IMR-90 (cell line): ENCODE results near the gene ADAMTSL1. TPM values are rescaled to one million over a fixed set of nuclear protein-coding genes. Genes with fewer than 3 reads are reported as not detected.

Experiments used
- ATAC-seq: fragments of 200-7000 bp; cut with Tn5 transposase; 2 replicates; pipeline ENCODE4 v1.9.1; 2020; ENCODE audit warnings: low read depth, mild to moderate bottlenecking, moderate library complexity
- BruUV-seq: library from RNA; stranded (reverse); fragments of 400-500 nt; replicated peaks from 2 replicates; lab custom pipeline; 2021; lab: Mats Ljungman, UMichigan
- CTCF ChIA-PET: fragments of 300-600 bp; formaldehyde crosslinking; extraction: SDS; loops from one replicate; lab custom pipeline; 2021; ENCODE audit warnings: antibody characterized with exemption; lab: Yijun Ruan, JAX
- POLR2A ChIA-PET: fragments of 300-600 bp; sonication (Branson Sonifier 250); formaldehyde crosslinking; loops from one replicate; lab custom pipeline; 2022; ENCODE audit warnings: antibody characterized with exemption; ENCODE audit not compliant: unreplicated experiment; lab: Charles Lee
- DNase-seq: peaks from one replicate; pipeline ENCODE4 v3.0.0; 2013
- H2AFZ ChIP-seq: replicated peaks from 2 replicates; pipeline ENCODE3; 2013; ENCODE audit warnings: low read length, mild to moderate bottlenecking; ENCODE audit not compliant: poor library complexity
- H2AK5ac ChIP-seq: 2 replicates; pipeline ENCODE4 v1.6.1; 2013; ENCODE audit warnings: low read depth, low read length, inconsistent platforms
- H2AK9ac ChIP-seq: replicated peaks from 2 replicates; pipeline ENCODE3; 2013; ENCODE audit warnings: mild to moderate bottlenecking, low read depth, low read length, moderate library complexity; ENCODE audit not compliant: poor library complexity
- H2BK120ac ChIP-seq: 2 replicates; pipeline ENCODE4 v1.6.1; 2013; ENCODE audit warnings: low read depth, low read length, inconsistent platforms
- H2BK15ac ChIP-seq: 3 replicates; pipeline ENCODE4 v1.6.1; 2013; ENCODE audit warnings: low read depth, low read length, inconsistent platforms
- H2BK20ac ChIP-seq: 2 replicates; pipeline ENCODE4 v1.6.1; 2013; ENCODE audit warnings: low read depth, mild to moderate bottlenecking, inconsistent platforms, low read length, moderate library complexity
- H2BK5ac ChIP-seq: 2 replicates; pipeline ENCODE4 v1.6.1; 2013; ENCODE audit warnings: mild to moderate bottlenecking, low read depth, low read length, inconsistent platforms; ENCODE audit not compliant: poor library complexity, severe bottlenecking
- H3K14ac ChIP-seq: replicated peaks from 2 replicates; pipeline ENCODE4 v1.6.1; 2013; ENCODE audit warnings: low read depth, low read length, inconsistent platforms
- H3K18ac ChIP-seq: 2 replicates; pipeline ENCODE4 v1.6.1; 2013; ENCODE audit warnings: low read depth, low read length, control low read depth
- H3K23ac ChIP-seq: 2 replicates; pipeline ENCODE4 v1.6.1; 2013; ENCODE audit warnings: low read depth, low read length, inconsistent platforms
- H3K27ac ChIP-seq: 2 replicates; pipeline ENCODE4 v1.5.1; 2013; ENCODE audit warnings: mild to moderate bottlenecking, control low read depth, low read length; ENCODE audit not compliant: insufficient read depth
- H3K27me3 ChIP-seq: 2 replicates; pipeline ENCODE4 v1.6.1; 2013; ENCODE audit warnings: low read length; ENCODE audit not compliant: control insufficient read depth, insufficient read depth
- H3K36me3 ChIP-seq: 2 replicates; pipeline ENCODE4 v1.6.1; 2013; ENCODE audit warnings: low read length, mixed read lengths; ENCODE audit not compliant: control insufficient read depth, insufficient read depth
- H3K4ac ChIP-seq: 2 replicates; pipeline ENCODE4 v1.6.1; 2013; ENCODE audit warnings: low read depth, low read length, inconsistent platforms
- H3K4me1 ChIP-seq: 2 replicates; pipeline ENCODE4 v1.6.1; 2013; ENCODE audit warnings: low read length, mixed read lengths; ENCODE audit not compliant: control insufficient read depth, insufficient read depth
- H3K4me2 ChIP-seq: 2 replicates; pipeline ENCODE4 v1.6.1; 2013; ENCODE audit warnings: low read depth, mild to moderate bottlenecking, control low read depth, low read length, moderate library complexity
- H3K4me3 ChIP-seq: 2 replicates; pipeline ENCODE4 v1.5.1; 2013; ENCODE audit warnings: low read depth, mild to moderate bottlenecking, control low read depth, low read length, moderate library complexity; ENCODE audit not compliant: insufficient read depth
- H3K56ac ChIP-seq: 2 replicates; pipeline ENCODE4 v1.6.1; 2013; ENCODE audit warnings: low read length, inconsistent platforms; ENCODE audit not compliant: insufficient read depth; ENCODE audit errors: extremely low read depth
- H3K79me1 ChIP-seq, 2 experiments: 2 replicates each; pipeline ENCODE4 v1.6.1; 2013; ENCODE audit warnings: low read length in 2 of 2, inconsistent platforms in 1 of 2, low read depth in 1 of 2
- H3K9ac ChIP-seq: 2 replicates; pipeline ENCODE4 v1.6.1; 2013; ENCODE audit warnings: low read depth, low read length, control low read depth
- H3K9me1 ChIP-seq: 2 replicates; pipeline ENCODE4 v1.6.1; 2013; ENCODE audit warnings: low read length, inconsistent platforms; ENCODE audit not compliant: insufficient read depth
- H3K9me3 ChIP-seq: 2 replicates; pipeline ENCODE4 v1.6.1; 2013; ENCODE audit warnings: low read length; ENCODE audit not compliant: control insufficient read depth, insufficient read depth
- H4K20me1 ChIP-seq: 2 replicates; pipeline ENCODE4 v1.6.1; 2013; ENCODE audit warnings: low read length, inconsistent platforms; ENCODE audit not compliant: insufficient read depth
- H4K5ac ChIP-seq: 2 replicates; pipeline ENCODE4 v1.6.1; 2013; ENCODE audit warnings: mild to moderate bottlenecking, low read depth, low read length, control low read depth
- H4K8ac ChIP-seq, 2 experiments: 2 replicates each; pipeline ENCODE4 v1.6.1; 2013; ENCODE audit warnings: low read depth in 2 of 2, low read length in 2 of 2, control low read depth in 1 of 2, inconsistent platforms in 1 of 2
- H4K91ac ChIP-seq: 2 replicates; pipeline ENCODE4 v1.6.1; 2013; ENCODE audit warnings: low read depth, low read length, inconsistent platforms; ENCODE audit not compliant: insufficient read depth
- CHD1 ChIP-seq: IDR thresholded peaks from 2 replicates; pipeline ENCODE4 v1.6.1; 2012; ENCODE audit warnings: low read depth, low read length, improper control_type of control experiment
- FOS ChIP-seq: fragments of 150-350 bp; IDR thresholded peaks from 2 replicates; pipeline ENCODE4 v1.6.1; 2016; ENCODE audit warnings: low read depth, low read length
- NFE2L2 ChIP-seq: fragments of 150-350 bp; IDR thresholded peaks from 2 replicates; pipeline ENCODE4 v1.6.1; 2016; ENCODE audit warnings: low read depth, mild to moderate bottlenecking, low read length
- POLR2A ChIP-seq: IDR thresholded peaks from 2 replicates; pipeline ENCODE4 v1.6.1; 2012; ENCODE audit warnings: mild to moderate bottlenecking, low read depth, low read length
- RCOR1 ChIP-seq: IDR thresholded peaks from 2 replicates; pipeline ENCODE4 v1.6.1; 2012; ENCODE audit warnings: mild to moderate bottlenecking, low read length, improper control_type of control experiment; ENCODE audit not compliant: insufficient replicate concordance
- RFX5 ChIP-seq: IDR thresholded peaks from 2 replicates; pipeline ENCODE4 v1.8.0; 2012; ENCODE audit warnings: low read depth, mild to moderate bottlenecking, low read length, moderate library complexity
- SMC3 ChIP-seq: fragments of 150-350 bp; IDR thresholded peaks from 2 replicates; pipeline ENCODE4 v1.6.1; 2016; ENCODE audit warnings: low read depth, mild to moderate bottlenecking, antibody characterized with exemption, low read length, moderate library complexity
- WGBS, 2 experiments: methylation state at CpG; one replicate each; pipeline versions ENCODE4 v1.1.5 to v1.1.7; 2013; ENCODE audit warnings: missing lambda C conversion rate in 2 of 2; ENCODE audit not compliant: insufficient read length in 1 of 2; ENCODE audit errors: extremely low coverage in 2 of 2; 5-methylcytosine and 5-hydroxymethylcytosine counted together
- dilution Hi-C: fragments of 300-500 bp; cut with HindIII; formaldehyde crosslinking; loops from one replicate; pipeline ENCODE4 v1.14.3; 2018; ENCODE audit warnings: low sequenced_read_pairs; ENCODE audit not compliant: unreplicated experiment
- in situ Hi-C: fragments of 300-500 bp; cut with MboI; formaldehyde crosslinking; loops from 3 replicates; pipeline ENCODE4 v1.14.3; 2019; ENCODE audit warnings: low sequenced_read_pairs, inconsistent platforms, mixed read lengths
- intact Hi-C: fragments of 100-400 bp; cut with micrococcal nuclease; formaldehyde crosslinking; loops from 2 replicates; pipeline ENCODE4 v1.10.0; 2022
- polyA plus RNA-seq, 3 experiments: library from polyadenylated mRNA; depleted of rRNA; stranded (reverse); fragments of >200 nt; gene quantifications; 2 replicates each; pipeline ENCODE4 v1.2.3, GENCODE V29; 2012; ENCODE audit warnings: low replicate concordance in 1 of 3
- total RNA-seq: library from RNA; depleted of rRNA; stranded (reverse); fragments of >200 nt; gene quantifications from 2 replicates; pipeline ENCODE4 v1.2.3, GENCODE V29; 2012
- TF ChIP-seq, protein P1 (sequence below): fragments of 150-350 bp; IDR thresholded peaks from 2 replicates; pipeline ENCODE4 v1.6.1; 2017; ENCODE audit warnings: mild to moderate bottlenecking, antibody characterized with exemption, low read length, low read depth
- TF ChIP-seq, protein P2 (sequence below): fragments of 150-350 bp; IDR thresholded peaks from 2 replicates; pipeline ENCODE4 v1.6.1; 2016; ENCODE audit warnings: low read depth, mild to moderate bottlenecking, low read length, moderate library complexity, borderline replicate concordance
- TF ChIP-seq, protein P3 (sequence below): conservative IDR thresholded peaks from 2 replicates; pipeline ENCODE4 v1.5.1; 2012; ENCODE audit warnings: mild to moderate bottlenecking, low read depth, low read length, improper control_type of control experiment

The ADAMTSL1 gene
- total and polyA plus RNA-seq, 2 of the 4 experiments (the other 2 are of a cell fraction): 38.2 to 62.2 TPM

DNA sequence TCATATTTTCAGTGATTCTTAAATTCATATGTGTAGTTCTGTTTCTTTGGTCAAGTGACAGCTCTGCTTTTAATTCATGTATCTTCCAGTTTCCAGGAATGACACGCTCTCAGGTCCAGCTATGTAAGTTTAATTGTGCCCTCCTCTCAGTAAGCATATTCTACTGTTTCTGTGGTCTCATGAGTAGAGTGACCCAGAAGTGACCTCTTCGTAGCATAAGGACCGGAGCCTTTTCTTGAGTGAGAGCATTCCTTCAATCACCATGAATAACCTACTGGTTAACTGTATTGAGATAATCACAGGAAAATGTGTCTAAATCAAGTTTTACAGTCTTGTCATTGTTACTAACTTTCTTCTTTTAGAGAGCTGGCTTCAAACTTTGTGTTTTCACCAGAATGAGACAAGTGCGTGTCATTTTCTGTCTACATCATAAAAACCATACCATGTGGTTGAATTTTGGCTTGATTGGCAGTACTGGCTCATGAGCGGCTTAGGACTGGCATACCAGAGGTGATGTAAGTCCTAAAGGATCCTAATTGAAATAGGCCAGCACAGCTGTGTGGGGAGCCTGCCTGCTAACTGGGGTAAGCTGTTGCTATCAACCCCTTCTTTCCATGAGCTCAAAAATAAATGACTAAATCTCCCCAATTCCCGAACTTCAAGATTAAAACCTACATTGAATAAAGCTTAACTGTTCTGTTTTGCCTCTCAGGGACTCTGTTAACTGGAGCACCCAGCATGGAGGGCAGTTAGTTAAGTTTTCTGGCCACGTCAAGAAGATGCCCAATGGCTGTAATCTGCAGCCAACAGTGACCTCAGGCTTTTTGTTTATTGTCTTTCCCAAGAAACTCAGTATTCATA lies 4.8 kb downstream of the ADAMTSL1 start:
- H2BK15ac ChIP-seq: peak overlapping the region; percentile 82; the same call in 1 of the 3 replicates
- no peak overlapping the region for H2AK9ac ChIP-seq
- no peak overlapping the region for H3K56ac ChIP-seq
- intact Hi-C loops (no loop called here), dilution Hi-C loops (no loop called here), in situ Hi-C loops (loop anchor here (25.0 kb wide), 1 partner anchor 684 kb away; no protein-coding TSS in a partner anchor)
- H2BK20ac ChIP-seq: peak overlapping the region; percentile 45; the same call in 1 of the 2 replicates
- WGBS, 2 experiments: no CpG with 5 or more reads among the region's 7 CpGs
- DNase-seq: peak; percentile 70
- no TSS peak for BruUV-seq
- no peak for TF ChIP-seq RCOR1
- TF ChIP-seq, protein P1, sequence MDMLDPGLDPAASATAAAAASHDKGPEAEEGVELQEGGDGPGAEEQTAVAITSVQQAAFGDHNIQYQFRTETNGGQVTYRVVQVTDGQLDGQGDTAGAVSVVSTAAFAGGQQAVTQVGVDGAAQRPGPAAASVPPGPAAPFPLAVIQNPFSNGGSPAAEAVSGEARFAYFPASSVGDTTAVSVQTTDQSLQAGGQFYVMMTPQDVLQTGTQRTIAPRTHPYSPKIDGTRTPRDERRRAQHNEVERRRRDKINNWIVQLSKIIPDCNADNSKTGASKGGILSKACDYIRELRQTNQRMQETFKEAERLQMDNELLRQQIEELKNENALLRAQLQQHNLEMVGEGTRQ: no peak
- TF ChIP-seq, protein P2, sequence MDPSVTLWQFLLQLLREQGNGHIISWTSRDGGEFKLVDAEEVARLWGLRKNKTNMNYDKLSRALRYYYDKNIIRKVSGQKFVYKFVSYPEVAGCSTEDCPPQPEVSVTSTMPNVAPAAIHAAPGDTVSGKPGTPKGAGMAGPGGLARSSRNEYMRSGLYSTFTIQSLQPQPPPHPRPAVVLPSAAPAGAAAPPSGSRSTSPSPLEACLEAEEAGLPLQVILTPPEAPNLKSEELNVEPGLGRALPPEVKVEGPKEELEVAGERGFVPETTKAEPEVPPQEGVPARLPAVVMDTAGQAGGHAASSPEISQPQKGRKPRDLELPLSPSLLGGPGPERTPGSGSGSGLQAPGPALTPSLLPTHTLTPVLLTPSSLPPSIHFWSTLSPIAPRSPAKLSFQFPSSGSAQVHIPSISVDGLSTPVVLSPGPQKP: no peak
- TF ChIP-seq, protein P3, sequence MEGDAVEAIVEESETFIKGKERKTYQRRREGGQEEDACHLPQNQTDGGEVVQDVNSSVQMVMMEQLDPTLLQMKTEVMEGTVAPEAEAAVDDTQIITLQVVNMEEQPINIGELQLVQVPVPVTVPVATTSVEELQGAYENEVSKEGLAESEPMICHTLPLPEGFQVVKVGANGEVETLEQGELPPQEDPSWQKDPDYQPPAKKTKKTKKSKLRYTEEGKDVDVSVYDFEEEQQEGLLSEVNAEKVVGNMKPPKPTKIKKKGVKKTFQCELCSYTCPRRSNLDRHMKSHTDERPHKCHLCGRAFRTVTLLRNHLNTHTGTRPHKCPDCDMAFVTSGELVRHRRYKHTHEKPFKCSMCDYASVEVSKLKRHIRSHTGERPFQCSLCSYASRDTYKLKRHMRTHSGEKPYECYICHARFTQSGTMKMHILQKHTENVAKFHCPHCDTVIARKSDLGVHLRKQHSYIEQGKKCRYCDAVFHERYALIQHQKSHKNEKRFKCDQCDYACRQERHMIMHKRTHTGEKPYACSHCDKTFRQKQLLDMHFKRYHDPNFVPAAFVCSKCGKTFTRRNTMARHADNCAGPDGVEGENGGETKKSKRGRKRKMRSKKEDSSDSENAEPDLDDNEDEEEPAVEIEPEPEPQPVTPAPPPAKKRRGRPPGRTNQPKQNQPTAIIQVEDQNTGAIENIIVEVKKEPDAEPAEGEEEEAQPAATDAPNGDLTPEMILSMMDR: no peak
- no peak for TF ChIP-seq NFE2L2
- no peak for TF ChIP-seq CHD1
- TF ChIP-seq POLR2A: no peak
- no peak for TF ChIP-seq FOS
- no peak for TF ChIP-seq SMC3
- no peak for TF ChIP-seq RFX5
- peak overlapping the region; percentile 11; the same call in 1 of the 2 replicates for H3K23ac ChIP-seq
- H3K4me1 ChIP-seq: peaks cover 4% of the 10 kb centered on the region; the same call in 1 of the 2 replicates
- ChIA-PET CTCF (no interaction called here), POLR2A (no interaction called here)
- peak overlapping the region; percentile 16; the same call in 1 of the 2 replicates for H4K5ac ChIP-seq
- H3K27ac ChIP-seq: no peak overlapping the region
- H3K18ac ChIP-seq: peak overlapping the region; percentile 68; the same call in 1 of the 2 replicates
- no peaks in the 10 kb centered on the region for H3K27me3 ChIP-seq
- no peaks in the 10 kb centered on the region for H4K20me1 ChIP-seq
- peak overlapping the region; percentile 25; the same call in 1 of the 2 replicates for H4K91ac ChIP-seq
- H2AK5ac ChIP-seq: peak overlapping the region; percentile 47; the same call in 1 of the 2 replicates
- H3K4me3 ChIP-seq: no peak overlapping the region
- no peaks in the 10 kb centered on the region for H3K9me1 ChIP-seq
- peaks cover 0 to 8% of the 10 kb centered on the region in 2 experiments; a peak in 1 of 4 replicates for H3K79me1 ChIP-seq
- peak overlapping the region; percentile 52; the same call in 1 of the 2 replicates for H2BK120ac ChIP-seq
- no peak overlapping the region for H2AFZ ChIP-seq
- no peaks in the 10 kb centered on the region for H3K36me3 ChIP-seq
- peak overlapping the region; percentile 64 for H3K14ac ChIP-seq
- H3K9ac ChIP-seq: no peak overlapping the region
- H3K4ac ChIP-seq: peak overlapping the region; percentile 54; the same call in 1 of the 2 replicates
- H3K9me3 ChIP-seq: no peaks in the 10 kb centered on the region
- ATAC-seq: peak; percentile 51
- H3K4me2 ChIP-seq: no peak overlapping the region
- H4K8ac ChIP-seq: peak overlapping the region in 1 of 2 experiments; percentile 41; a peak in 2 of 4 replicates
- H2BK5ac ChIP-seq: no peak overlapping the region
